ENCODE data around the gene CRIP1.

DNA sequence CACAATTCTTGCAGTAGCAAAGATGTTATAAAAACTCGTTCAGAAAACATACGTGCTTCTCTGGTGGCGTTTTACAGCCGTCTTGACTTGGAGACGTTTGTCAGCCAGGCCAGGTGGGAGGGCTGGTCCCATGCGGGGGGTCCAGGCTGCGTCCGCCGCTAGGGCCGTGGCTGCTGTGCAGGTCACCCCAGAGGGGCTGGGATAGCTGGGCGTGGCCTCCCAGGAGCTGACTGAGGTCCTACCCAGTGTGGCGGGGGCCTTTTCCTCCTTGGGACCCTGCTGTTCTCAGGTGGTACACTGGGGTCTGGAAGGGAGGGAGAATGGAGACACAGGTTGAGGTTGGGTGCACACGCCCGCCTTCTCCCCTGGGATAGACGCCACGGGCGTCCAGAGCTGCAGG, 41.8 kb upstream of the CRIP1 start:
- TF ChIP-seq GATA3 (IDR thresholded peaks at IDR 0.05; ENCODE audit: low read depth, low read length) (no peak), GATA2 (IDR thresholded peaks at IDR 0.05; ENCODE audit: low read depth, low read length) (no peak)
